HL-60/S4 (cell line): ENCODE results near the gene NECAP2.
"Not testable (repeated sequence)": the region's sequence is repeated elsewhere in the genome, so short reads cannot be mapped to it uniquely, and the experiment has no call there.

Experiments
- in situ Hi-C: fragments of 300-500 bp; cut with MboI; formaldehyde crosslinking; loops from 2 replicates; pipeline ENCODE4 v1.14.3; 2022; ENCODE audit warnings: low sequenced_read_pairs

NECAP2 gene

DNA sequence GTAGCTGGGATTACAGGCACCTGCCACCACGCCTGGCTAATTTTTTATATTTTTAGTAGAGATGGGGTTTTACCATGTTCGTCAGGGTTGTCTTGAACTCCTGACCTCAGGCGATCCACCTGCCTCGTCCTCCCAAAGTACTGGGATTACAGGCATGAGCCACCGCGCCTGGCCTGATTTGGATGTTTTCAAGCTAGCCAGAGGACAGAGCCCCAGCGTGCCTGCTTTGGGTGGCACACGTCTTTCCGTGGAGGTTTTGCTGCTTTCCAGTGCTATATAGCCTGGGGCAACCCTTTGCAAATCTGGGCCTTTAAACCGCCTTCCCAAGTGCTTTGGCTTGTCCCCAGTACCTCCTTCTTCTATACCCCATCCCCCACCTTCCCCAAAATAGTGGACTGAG is 15.6 kb downstream of the NECAP2 start:
- in situ Hi-C loops, result loop anchor here (10.0 kb wide), 1 partner anchor 61 kb away; no protein-coding TSS in a partner anchor

DNA sequence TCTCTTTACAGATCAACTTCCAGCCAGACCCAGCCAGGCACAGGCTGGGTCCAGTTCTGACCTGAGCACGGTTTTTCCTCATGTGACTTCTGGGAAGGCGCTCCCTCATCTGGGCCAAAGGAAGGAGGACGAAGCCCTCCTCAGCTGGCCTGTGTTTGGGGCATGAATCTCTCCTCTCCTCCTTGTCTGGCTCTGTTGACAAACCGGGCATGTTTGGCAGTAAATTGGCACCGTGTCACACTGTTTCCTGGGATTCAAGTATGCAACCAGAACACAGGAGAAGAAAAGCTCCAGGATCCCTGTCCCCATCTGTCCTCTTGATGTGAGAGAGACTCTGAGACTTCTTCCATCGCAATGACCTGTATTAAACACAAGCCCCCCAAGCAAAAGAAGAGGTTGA is 18.3 kb downstream of the NECAP2 start:
- in situ Hi-C loops, result loop anchor here (10.0 kb wide), 1 partner anchor 64 kb away; no protein-coding TSS in a partner anchor

DNA sequence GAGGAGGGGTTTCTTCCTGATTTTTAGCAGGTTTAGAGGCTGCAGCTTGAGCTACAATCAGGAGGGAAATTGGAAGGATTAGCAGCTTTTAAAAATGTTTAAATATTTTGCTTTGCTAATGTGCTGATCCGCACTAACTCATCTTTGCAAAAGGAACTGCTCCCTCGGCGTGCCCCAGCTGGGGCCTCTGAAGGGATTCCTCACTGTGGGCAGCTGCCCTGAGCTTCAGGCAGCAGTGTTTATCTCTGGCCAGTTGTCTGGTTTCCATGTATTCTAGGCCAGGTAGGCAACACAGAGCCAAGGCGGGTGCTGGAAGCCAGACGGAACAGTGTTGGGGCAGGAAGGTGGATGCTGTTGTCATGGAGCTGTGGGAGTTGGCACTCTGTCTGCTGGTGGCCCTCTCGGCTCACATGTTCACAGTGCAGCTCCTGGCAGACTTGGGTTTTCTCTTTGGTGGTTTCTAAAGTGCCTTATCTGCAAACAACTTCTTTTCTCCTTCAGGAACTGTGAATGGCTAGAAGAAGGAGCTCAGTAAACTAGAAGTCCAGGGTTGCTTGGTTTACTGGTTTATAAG is 18.9 kb downstream of the NECAP2 start:
- in situ Hi-C loops, result loop anchor here (10.0 kb wide), 1 partner anchor 65 kb away; no protein-coding TSS in a partner anchor

- in situ Hi-C loops, result no loop called here
These were observed 21.2 kb downstream of the NECAP2 start for GRCh38 chr1:16461681-16462080.

GRCh38 chr1:16462773-16463330 is 22.3 kb downstream of the NECAP2 start:
- in situ Hi-C loops, result no loop called here

- in situ Hi-C loops, result no loop called here
These were observed 24.5 kb downstream of the NECAP2 start for GRCh38 chr1:16464917-16465625.

GRCh38 chr1:16468558-16468957 is 28.0 kb downstream of the NECAP2 start:
- in situ Hi-C loops, result no loop called here

- in situ Hi-C loops, result no loop called here
These were observed 33.8 kb downstream of the NECAP2 start for GRCh38 chr1:16474166-16474800.

DNA sequence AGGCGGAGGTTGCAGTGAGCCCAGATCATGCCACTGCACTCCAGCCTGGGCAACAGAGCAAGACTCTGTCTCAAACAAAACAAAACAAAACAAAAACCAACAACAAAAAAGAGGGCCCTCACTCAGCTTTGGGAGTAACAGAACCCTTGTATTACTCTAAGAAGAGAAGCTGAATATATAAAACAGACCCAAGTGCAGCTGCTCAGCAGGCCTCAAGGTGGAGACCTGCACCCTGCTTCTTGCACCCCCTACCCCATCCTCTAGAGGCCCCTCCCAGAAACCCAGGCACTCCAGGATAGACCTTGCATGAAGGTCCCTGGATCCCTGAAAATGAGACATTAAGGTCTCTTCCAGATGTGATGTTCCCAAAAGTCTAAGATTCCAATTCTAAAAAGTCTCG is 34.4 kb downstream of the NECAP2 start:
- in situ Hi-C loops, result not testable (repeated sequence)

- in situ Hi-C loops, result not testable (repeated sequence)
These were observed 35.5 kb downstream of the NECAP2 start for GRCh38 chr1:16475771-16476770.

GRCh38 chr1:16478091-16478490 is 37.6 kb downstream of the NECAP2 start:
- in situ Hi-C loops, result no loop called here

DNA sequence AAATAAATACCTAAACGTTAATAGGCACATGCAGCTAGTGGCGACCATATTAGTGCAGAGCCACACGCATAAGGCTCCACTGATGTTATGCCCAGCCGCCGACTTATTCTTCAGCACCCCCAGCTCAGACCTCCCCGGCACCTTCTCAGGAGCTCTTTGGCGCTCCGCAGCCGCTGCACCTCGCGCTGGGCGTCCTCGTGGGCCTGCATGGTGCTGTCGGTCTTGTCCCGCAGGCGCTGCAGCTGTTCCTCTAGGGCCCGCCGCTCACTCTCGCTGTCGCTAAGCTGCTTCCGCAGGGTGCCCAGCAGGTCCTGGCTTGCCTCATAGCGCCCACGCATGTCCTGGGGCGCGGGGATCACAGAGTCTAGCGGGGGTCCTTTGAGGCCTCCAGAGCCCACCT is 42.6 kb downstream of the NECAP2 start:
- in situ Hi-C loops, result not testable (repeated sequence)

DNA sequence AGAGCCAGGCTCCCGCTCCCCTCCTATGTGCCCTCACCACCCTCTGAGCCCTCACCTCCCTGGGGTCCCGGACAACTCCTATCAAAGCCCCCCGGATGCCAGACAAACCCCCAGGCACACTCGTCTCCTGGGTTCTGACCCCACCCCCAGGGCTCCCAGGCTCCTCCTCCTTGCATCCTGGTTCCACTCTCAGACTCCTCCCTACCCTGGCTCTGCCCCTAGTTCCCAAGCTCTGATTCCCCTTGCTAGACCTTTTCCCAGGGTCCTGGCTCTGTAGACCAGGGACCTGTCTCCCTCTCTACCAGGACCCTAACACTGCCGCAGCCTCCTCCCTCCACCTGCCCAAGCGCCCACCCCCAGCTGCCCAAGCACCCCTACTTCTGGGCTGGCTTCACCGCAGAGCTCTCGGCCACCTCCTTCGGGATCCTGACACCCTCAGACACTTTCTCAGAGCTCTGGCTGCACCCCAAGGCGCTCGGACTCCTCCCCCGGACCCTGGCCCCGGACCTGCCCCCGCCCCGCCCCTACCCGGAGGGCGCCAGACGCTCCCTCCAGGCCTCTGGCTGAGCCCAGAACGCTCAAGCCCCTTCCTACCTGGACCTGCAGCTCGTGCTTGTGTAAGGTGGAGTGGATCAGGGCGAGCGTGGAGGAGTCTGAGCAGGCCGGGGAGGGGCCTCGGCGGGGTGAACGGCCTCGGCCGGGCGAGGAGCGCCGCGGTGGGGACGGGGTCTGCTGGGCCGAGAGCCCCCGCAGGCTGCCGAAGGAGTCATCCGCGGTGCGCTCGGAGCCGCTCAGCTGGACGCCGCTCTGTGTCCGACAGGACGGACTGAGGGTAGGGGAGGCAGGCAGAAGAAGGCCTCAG is 43.3 kb downstream of the NECAP2 start:
- in situ Hi-C loops, result not testable (repeated sequence)

DNA sequence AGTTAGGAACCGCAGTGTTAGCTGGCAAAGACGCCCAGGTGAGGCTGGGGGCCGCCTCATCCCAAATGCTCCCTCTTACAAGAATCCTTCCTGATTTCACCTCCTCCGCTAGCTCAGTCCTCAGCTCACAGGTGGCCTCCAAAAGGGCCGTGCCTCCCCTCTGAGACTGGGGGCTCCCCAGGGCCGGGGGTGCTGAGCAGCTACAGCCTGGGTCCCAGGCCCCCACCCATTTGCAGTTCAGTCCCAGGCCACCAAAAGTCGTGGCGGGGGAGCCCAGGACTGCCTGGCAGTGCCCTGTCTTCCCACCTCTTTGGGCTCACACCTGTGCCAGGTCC is 43.9 kb downstream of the NECAP2 start:
- in situ Hi-C loops, result no loop called here

- in situ Hi-C loops, result no loop called here
These were observed 44.4 kb downstream of the NECAP2 start for GRCh38 chr1:16484931-16485330.

DNA sequence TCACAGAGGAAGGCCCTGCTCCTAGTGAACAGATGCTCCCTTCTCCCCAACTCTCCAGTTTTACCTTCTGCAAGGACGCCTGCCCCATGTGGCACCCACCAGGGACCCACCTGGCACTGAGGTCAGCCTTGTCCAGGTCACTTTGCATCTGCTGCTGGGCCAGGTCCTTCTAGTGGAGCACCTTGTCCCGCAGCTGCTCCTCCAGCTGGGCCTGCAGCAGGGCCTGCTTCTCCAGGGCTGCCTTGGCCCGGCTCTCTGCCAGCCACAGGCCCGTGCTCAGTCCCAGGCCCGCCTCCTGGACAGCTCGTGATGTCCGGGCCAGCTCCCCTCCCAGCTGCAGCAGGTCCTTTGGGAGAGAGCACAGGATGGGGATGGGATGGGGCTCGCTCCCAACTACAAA is 45.8 kb downstream of the NECAP2 start:
- in situ Hi-C loops, result not testable (repeated sequence)

DNA sequence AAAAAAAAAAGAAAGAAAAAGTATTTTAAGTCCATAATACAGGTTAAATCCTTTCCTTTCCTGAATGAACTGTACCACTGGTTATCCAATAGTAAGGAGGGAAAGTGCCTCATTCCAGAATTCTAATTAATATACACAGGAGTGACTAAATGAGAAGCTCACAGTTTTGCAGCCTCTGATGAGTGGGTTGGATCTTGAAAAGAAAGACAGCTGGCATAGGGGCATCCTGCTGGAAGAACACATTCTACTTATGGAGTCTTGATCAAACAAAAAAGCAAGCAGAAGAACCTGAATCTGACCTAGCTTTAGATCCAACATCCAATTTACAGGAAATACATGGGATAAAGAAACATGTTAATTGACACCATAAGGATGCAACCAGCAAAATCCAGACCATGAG is 46.5 kb downstream of the NECAP2 start:
- in situ Hi-C loops, result not testable (repeated sequence)

- in situ Hi-C loops, result not testable (repeated sequence)
These were observed 48.8 kb downstream of the NECAP2 start for GRCh38 chr1:16489195-16489880.

DNA sequence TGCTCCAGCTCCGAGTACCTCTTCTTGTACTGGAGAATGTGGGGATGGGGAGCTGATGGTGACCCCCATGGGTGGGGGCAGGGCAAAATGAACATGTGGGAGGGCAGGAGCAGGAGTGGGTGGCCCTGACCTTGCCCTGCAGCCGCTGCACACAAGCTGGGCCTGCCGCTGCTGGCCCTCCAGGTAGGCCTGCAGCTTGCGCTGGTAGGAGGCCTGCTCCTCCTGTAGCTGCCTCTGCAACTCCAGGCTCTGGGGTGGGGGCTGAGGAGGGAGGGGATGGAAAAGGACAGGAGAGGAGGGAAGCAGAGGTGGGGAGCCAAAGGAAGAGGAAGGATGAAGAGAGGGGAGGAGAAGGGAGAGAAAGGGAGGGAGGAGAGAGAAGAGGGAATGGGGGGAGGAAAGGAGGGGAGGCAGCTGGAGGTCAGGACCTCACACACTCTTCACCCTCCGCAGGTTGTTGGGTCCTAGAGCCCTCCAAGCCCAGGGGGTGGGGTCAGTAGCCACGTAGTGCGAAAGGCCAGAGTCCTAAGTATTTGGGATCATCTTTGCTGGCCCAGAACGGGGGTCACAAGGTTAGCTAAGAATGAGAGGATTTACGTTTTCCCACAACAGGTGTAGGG is 50.6 kb downstream of the NECAP2 start:
- in situ Hi-C loops, result no loop called here
